ENCODE results near the gene PUDP. TPM values are rescaled to one million over a fixed set of nuclear protein-coding genes. Genes with fewer than 3 reads are reported as not detected.
"Not testable (repeated sequence)": the region's sequence is repeated elsewhere in the genome, so short reads cannot be mapped to it uniquely, and the experiment has no call there.

PUDP gene
- total RNA-seq, 1 experiment from 2014 or later: 12.1 TPM

DNA sequence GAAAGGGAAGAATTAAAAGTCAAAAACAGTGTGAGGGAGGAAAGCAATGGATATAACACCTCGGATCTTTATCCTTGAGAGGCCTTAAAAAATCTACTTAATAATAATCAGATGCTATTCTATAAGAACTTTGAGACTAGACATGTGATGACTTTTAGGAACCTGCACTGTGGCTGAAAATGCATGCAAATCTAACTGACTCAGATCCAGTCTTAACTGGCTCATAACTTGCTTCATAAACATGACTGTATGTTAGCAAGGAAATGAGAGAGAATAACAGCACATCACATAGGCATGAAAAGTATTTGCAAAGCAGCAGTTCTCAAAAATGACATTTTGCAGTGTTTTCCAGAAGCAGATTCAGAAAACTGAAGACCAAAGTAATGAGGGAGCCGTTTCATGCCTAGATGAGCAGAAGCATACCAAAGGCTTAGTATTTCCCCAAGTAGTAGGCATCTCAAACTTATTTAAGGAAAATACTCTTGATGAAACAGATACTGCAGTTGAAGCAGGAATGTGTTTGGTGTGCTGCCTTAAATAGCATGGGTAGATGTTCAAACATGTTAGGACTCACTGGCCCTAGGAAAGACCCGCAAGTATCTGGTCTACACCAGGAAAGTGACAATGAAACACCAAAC lies 104.0 kb downstream of the PUDP start:
- not testable (repeated sequence) for DNase-seq (ENCODE audit: low spot score)

DNA sequence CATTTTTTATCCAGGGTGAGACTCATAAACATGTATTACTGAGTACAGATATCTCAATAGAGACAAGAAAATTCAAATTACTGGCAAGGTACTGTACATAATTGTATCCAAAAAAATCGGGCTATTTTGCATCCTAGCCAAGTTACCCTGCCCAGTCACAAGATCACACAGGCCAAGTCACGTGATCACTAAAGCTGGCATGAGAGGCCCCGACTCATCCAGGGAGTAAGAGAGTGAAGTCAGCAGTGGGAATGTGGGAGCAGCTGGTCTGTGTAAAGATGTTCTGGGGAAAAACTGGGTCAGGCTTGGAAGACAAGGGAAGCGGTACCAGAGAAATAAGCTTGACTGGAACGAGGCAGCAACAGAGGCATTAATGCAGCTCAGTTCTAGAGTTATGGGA lies 119.7 kb downstream of the PUDP start:
- DNase-seq (ENCODE audit: low spot score): no peak

DNA sequence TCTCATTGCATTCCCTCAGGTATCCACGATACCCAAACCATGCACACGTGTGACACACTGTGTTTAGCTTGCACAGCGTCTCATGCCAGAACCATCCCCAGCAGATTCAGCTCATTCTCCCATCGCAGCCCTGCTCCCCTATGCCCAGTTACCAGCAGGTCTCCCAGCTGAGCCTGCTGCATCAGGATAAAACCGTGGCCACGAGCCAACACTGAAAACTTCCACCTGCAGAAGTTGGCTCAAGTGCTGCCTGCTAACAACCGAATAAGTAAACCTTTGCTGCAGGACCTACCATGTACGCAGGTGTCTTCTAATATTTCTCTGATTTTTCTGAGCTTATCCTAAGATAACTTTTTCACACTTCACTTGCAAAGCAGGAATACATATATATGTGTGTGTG lies 120.9 kb downstream of the PUDP start:
- no peak for DNase-seq (ENCODE audit: low spot score)

DNA sequence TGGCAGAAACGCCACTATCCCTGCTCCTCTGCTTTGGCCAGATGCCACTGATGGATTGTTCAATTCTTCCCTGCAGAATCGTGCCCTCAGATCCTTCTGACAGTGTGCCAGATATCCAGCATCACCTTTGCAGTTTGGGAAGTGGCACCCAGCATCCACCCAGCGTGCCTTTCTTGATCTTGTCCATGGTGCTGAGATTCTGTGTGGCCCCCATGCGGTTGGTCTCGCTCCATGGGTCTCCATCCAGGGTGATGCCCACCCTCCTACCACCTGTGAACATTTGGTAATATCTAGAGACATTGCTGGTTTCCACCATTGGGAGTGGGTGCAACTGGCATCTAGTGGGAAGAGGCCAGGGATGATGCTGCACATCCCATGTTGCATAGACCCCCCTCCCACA lies 121.6 kb downstream of the PUDP start:
- DNase-seq (ENCODE audit: low spot score): not testable (repeated sequence)

DNA sequence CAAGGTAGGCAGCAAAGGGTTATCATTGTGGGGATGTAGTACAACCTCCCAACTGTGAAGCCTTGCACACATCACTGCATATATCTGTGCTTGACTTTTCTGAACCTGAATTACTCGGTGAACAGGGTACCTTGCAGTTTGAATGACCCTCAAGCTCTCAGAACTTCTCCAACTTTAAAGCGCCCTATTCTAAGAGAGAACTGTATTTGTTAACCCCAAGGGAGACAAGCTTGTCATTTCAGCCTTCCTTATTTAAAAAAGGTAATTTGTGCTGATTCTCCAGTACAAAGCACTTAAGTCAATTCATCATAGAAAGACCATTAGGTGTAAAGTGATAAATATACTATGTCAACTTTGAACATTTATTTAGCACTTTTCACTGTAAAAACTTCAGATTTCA lies 122.5 kb downstream of the PUDP start:
- DNase-seq (ENCODE audit: low spot score): no peak

DNA sequence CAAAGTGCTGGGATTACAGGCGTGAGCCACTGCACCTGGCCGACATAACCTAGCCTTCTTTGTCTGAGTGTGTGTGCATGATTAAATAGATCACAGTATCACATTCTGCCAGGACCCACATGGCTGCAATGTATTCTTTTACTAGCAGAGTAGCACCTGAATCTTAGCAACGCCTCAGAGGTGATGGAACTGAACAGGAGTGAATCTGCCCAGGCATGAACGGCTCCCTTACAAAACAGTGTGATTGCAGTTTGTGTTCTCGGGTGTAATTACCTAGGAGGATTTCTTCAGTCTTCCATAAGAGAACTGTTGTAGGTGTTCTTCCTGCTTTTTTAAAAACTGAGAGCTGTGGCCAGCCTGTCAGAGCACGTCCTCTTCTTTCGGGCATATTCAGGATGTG lies 123.1 kb downstream of the PUDP start:
- DNase-seq (ENCODE audit: low spot score): no peak

DNA sequence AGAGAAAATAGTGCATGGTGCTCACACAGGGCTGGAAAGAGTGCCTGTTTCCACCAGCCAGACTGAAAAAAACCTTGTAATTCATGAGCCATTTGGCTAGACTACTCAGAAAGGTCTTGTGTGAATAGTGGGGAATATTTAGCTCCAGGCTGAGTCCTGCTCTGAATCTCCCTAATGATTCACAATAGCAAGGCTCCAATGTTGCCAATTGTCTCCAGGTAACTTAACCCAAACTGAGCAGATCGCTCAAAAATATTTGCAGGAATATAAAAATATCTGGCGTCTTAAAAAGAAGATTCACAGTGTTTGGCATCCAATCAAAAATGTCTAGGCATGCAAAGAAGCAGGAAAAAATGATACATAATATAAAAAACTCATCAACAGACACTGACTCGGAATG lies 125.0 kb downstream of the PUDP start:
- DNase-seq (ENCODE audit: low spot score): not testable (repeated sequence)

DNA sequence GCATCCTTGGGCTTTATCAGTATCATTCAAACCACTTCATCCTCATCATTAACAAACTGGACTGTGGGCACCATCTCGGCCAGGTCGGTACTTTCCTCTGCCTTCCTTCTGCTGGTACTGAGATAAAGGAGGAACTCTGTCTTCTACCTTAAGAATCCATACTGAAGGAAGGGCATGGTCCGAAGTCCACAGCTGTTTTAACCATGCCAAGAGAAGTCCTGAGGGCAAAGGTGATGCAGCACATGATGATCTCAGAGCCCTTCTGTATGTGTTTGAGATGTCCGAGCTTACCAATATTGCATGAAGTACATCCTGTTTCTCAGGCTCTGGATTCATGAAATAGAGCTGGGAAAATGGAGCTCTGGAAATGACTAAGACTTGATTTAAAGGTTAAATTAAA lies 126.0 kb downstream of the PUDP start:
- no peak for DNase-seq (ENCODE audit: low spot score)

DNA sequence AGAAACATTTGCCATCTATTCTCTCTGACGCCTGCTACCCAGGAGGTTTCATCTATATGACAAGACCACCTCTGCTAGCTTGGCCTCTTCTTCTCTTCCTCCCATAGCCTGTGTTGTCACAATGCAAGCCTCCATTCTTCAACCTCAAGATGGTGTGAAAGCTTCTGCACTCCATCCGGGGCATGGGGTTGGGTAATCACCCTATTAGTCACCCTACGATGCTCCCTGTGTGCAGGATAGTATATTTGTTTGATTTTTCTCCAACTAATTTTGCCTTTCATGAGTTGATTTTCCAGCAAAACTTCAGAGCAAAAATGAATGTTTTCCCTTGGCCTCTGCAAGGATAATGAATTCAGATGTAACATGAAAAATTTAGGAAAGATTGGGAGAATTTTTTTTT lies 128.4 kb downstream of the PUDP start:
- DNase-seq (ENCODE audit: low spot score): no peak

DNA sequence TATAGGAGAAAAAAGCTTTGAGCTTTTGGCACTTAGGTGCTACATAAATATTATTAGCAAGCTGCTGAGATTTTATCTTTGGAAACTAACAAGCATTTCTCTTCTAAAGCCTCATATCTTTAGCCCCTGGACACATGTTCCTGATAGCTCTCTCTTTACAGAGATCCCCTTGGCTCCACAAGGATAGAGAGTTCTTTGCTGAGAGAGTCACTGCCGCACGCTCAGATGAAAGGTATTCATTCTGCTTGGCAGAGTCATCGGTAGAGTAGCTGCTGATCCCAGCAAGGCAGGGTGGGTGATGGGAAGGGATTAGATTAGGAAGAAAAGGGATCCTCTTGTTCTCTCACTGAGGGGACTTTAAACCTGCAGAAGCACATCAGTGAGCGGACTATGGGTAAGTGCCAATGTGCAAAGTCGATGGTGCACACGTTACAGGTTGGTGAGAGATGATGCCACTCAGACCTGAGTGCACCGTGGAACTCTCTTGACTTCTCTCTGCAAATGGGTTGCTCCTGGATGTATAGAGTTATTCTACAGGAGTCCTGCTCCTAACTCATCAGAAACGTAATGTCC lies 135.6 kb downstream of the PUDP start:
- not testable (repeated sequence) for DNase-seq (ENCODE audit: low spot score)

DNA sequence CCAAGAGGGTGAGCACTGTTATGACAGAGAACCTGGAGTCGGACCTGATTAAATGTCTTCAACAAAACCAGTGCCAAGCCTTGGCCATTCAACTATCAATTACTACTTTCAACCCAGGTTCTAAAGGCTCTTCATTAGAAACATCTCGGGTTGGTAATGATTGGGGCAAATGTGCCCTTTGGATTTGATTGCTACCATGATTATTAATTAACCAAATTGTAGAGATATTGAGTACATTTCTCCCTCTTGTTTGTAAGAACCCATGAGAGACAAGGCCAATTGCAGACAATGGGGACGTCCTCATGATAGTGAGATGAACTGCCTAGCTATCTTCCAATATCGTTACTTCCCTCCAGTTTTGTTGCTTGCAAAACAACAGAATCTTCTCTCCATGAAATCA lies 137.1 kb downstream of the PUDP start:
- DNase-seq (ENCODE audit: low spot score): not testable (repeated sequence)

DNA sequence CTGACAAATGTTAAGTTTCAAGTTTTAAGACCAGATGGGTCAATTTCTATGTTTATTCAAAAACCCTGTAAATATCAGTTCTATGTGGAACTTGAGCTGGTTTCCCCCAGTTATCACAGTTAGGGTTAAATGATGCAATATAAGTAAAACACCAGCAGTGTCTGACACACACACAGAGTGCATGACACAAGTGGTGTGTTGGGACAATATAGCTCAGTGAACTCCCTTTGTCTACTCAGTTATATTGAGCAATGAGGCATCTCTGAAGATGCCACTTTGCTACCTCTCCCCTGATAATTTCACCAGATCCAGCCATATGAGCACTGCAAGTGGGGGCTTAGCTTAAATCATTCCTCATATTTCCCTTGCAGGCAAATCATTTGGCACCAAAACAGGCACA lies 140.6 kb downstream of the PUDP start:
- not testable (repeated sequence) for DNase-seq (ENCODE audit: low spot score)

Other genes with a start within 250 kb of the PUDP start
- gene STS, start 441 bp downstream of the PUDP start, total RNA-seq (2014; rRNA removed; shearing (Covaris generic)): 1.9 and 2.3 TPM in 2 replicates